Peyer's patch (tissue), 4 donors: Measurements from ENCODE around the gene SMYD4.
A peak's percentile ranks its signal among the peaks of the same experiment; 100 is the strongest.

Source experiments
- CTCF ChIP-seq, 6 experiments: fragments of 450-650 bp in 4 of 6; fragments of 200-600 bp in 2 of 6; sonication (generic) in 1 of 6; IDR thresholded peaks; one replicate each; pipeline ENCODE4 v1.5.1; 2017 to 2019; ENCODE audit warnings: antibody characterized with exemption in 6 of 6, mild to moderate bottlenecking in 3 of 6, moderate library complexity in 1 of 6
- POLR2A ChIP-seq, 2 donors: fragments of 450-650 bp; IDR thresholded peaks; one replicate each; pipeline ENCODE4 v1.5.1; 2017; ENCODE audit warnings: antibody characterized with exemption in 2 of 2, mild to moderate bottlenecking in 2 of 2, moderate library complexity in 2 of 2

DNA sequence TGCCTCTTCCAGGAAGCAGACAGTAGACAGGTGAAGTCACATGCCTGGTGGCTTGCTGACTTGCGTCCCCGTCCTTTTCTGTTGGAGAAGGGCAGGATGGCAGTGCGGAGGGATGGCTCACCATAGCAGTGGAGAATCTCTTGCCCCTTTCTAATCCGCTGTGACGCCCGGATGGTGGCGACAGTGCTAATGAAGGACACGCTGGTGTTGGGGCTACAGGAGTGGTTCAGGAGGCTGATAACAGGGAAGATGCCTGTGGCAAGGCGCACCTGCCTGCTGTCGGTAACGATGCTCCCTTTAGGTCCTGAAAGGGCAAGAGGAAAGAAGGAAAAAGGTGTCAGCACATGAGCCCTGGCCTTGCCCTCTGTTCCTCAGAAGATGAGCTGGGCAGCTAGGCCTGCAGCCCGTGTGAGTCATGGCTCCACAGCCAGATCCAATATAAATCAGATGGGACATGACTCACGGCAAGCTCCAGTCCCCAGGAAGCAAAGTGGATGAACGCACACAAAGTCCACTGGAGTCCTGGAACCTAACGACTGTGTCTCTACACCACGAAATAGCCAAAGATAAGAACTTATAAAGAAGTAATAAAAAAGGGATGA is 42.3 kb downstream of the SMYD4 start:
- peak in 1 of 2 donors; percentile 71 for TF ChIP-seq POLR2A (IDR thresholded peaks at IDR 0.05)
- TF ChIP-seq CTCF (IDR thresholded peaks at IDR 0.05): no peak
